GM13976 (cell line): ENCODE measurements around the gene COL4A1.
"Not testable (repeated sequence)": the region's sequence is repeated elsewhere in the genome, so short reads cannot be mapped to it uniquely, and the experiment has no call there.

Experiments
- DNase-seq: peaks from one replicate; pipeline ENCODE4 v3.0.0; 2012; ENCODE audit warnings: low spot score
- CTCF ChIP-seq: IDR thresholded peaks from 2 replicates; pipeline ENCODE4 v1.5.1; 2012; ENCODE audit warnings: borderline replicate concordance, mild to moderate bottlenecking; ENCODE audit not compliant: insufficient read depth; ENCODE audit errors: extremely low read depth, missing control alignments, control extremely low read depth
- in situ Hi-C: fragments of 300-500 bp; cut with MboI; formaldehyde crosslinking; loops from one replicate; pipeline ENCODE4 v1.12.0; 2022; ENCODE audit warnings: low sequenced_read_pairs, mixed read lengths, inconsistent platforms; ENCODE audit not compliant: unreplicated experiment

Gene COL4A1

GRCh38 chr13:110326263-110326904 is 19.4 kb upstream of the COL4A1 start:
- in situ Hi-C loops = no loop called here
- DNase-seq = no peak
- TF ChIP-seq CTCF = no peak

- no peak for DNase-seq
- in situ Hi-C loops = no loop called here
- no peak for TF ChIP-seq CTCF
Observed at GRCh38 chr13:110324026-110324749, 17.2 kb upstream of the COL4A1 start.

- TF ChIP-seq CTCF = no peak
- no peak for DNase-seq
- in situ Hi-C loops = no loop called here
Observed at GRCh38 chr13:110323172-110323891, 16.4 kb upstream of the COL4A1 start.

- in situ Hi-C loops = no loop called here
- TF ChIP-seq CTCF = no peak
Observed at GRCh38 chr13:110322828-110323171, 15.8 kb upstream of the COL4A1 start.

GRCh38 chr13:110322126-110322827 is 15.3 kb upstream of the COL4A1 start:
- in situ Hi-C loops = no loop called here
- TF ChIP-seq CTCF = no peak
- no peak for DNase-seq

More at GRCh38 chr13:110322828-110323171, 15.8 kb upstream of the COL4A1 start:
- no peak for DNase-seq

GRCh38 chr13:110321573-110321972 is 14.6 kb upstream of the COL4A1 start:
- DNase-seq, in situ Hi-C loops: not testable (repeated sequence)

GRCh38 chr13:110320645-110321044 is 13.7 kb upstream of the COL4A1 start:
- DNase-seq = no peak
- in situ Hi-C loops = no loop called here

More at GRCh38 chr13:110320645-110321044, 13.7 kb upstream of the COL4A1 start:
- TF ChIP-seq CTCF = no peak
